Stimulated activated CD8-positive, alpha-beta memory T cell treated with anti-CD3 and anti-CD28 coated beads, Interleukin-15, amount 100 ng/mL, for 48 hours (primary cell): ENCODE measurements around the gene PDHA2.
"Not testable (repeated sequence)": the region's sequence is repeated elsewhere in the genome, so short reads cannot be mapped to it uniquely, and the experiment has no call there.

ENCODE experiments used
- DNase-seq, 2 donors: peaks; one replicate each; pipeline ENCODE4 v3.0.0-alpha.2; 2020; ENCODE audit warnings: low read depth in 2 of 2

Gene PDHA2

DNA sequence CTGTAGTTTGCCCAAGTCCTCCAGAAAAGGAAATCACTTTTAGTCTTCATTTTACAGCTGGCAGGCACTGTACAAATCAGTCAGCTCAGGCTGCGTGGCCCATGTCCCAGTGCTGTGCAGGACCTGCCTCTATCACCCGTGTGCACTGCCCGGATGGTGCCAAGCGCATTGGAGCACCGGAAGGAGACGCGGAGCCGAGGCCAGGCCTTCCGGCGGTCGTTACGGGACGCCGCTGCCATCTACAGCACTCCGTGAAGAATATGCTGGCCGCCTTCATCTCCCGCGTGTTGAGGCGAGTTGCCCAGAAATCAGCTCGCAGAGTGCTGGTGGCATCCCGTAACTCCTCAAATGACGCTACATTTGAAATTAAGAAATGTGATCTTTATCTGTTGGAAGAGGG lies at the start of gene PDHA2:
Gene PDHA2, plus strand, starts transcription at position 203 of the 400 bp plus-strand sequence. Its CDS starts 58 bp downstream, at position 261.
- no peak for DNase-seq

- DNase-seq, result no peak
These were observed 41.9 kb upstream of the PDHA2 start for GRCh38 chr4:95798003-95798402.

GRCh38 chr4:95798727-95799126 lies 41.2 kb upstream of the PDHA2 start:
- no peak for DNase-seq

GRCh38 chr4:95821867-95822266 lies 18.0 kb upstream of the PDHA2 start:
- DNase-seq, result no peak

DNA sequence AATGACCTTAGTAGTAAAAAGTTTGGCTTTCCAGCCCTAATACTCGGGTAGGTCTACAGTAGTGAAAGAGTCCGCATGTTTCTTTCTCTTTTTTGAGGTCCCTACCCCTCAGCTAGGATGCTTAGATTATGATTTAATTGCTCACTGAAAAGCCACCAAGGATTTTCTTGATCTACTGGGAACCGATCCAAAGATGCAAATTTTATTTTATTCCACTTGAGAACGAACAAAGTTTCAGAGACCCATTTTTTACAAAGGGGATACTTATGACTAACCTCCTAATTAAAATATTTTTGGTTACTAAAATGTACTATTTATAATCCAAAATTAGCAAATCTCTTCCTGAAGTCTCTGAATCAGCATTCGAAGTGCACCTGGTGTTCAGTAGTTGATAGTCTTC lies 14.3 kb upstream of the PDHA2 start:
- no peak for DNase-seq

- DNase-seq, result no peak
These were observed 9.2 kb upstream of the PDHA2 start for GRCh38 chr4:95830651-95831050.

- no peak for DNase-seq
These were observed 8.7 kb upstream of the PDHA2 start for GRCh38 chr4:95831166-95831565.

DNA sequence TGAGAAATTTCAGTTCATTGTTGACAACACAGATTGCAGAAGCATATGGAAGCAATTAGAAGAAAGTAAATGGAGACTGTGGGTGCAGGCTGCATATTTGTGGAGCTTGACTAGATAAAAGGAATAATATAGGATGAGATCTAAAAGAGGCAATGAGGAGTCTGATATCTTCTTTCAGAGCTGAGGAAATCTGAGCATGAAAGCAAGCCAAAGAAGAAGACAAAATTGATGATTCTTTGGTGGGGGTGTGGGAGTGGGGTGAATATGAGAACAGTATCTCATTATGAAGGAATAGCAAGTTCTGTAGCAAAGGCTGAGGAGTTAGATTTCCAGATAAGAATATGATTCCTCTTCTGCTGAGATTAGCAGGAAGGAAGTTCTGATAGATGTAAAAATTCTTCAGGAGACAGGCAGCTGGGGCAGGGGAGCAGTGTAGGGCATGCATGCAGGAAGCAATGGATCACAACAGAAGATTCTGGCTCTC lies 6.1 kb upstream of the PDHA2 start:
- no peak for DNase-seq

DNA sequence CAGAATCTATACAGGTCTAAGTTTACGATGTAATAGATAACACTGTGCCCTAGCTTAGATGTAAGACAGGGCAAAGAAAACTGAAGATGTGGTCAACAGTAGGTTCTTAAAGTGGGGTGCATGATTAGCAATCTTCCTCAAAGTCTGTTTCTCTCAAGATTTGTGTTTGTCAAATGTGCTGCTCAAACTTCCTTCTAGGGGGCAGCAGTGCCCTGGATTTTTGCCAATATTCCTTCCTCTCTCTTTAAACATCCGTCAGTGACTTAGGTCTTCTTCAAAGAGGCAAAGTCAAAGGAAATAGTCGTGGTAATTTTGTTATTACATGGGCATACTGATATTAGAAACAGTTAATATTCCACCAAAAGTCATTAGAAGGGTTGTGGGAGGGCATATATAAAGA lies 4.2 kb upstream of the PDHA2 start:
- no peak for DNase-seq

GRCh38 chr4:95838192-95838591 lies 1.7 kb upstream of the PDHA2 start:
- no peak for DNase-seq

DNA sequence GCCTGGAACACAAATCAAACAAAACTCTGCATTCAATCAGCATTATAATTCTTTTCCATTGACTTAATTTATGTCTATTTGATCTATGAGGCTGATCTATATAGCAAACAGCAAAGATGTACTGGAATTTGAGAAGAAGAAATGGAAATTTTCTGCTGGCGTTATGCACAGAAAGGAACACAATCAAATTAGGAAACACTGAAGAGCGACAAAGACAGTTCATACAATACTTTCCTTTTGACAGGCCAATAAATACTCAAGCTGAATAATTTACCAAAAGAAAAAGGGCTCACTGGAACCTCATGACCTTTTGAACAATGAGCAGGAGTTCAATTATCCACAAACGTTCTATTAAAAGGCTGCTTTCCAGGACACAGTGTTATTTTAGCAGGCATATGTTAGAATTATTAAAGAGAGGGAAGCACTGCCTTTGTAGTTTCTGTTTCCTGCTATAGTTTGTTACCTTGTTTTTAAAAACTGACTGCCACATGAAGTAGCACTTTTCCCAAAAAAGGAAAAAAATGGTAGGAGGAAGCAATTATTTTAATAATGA lies 8.1 kb downstream of the PDHA2 start:
- no peak for DNase-seq

- DNase-seq, result no peak
These were observed 10.3 kb downstream of the PDHA2 start for GRCh38 chr4:95850161-95850560.

DNA sequence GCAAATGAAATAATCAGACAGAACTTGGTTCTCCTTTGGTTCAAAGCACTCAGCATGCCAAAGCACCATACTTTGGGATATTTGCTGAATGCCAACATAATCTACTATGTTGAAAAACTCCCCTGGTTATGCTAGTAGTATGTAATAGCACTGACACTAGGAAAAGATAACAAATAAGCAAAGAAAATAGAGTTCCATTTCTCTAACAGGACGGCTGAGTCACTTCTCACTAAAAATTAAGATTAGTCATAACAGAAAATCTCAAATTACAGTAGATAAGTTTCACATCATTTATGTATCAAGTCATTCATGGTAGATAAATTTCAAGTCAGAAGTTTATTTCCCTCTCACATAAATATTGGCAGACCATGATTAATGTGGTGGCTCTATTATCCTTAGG lies 17.9 kb downstream of the PDHA2 start:
- DNase-seq, result no peak

- DNase-seq, result no peak
These were observed 28.0 kb downstream of the PDHA2 start for GRCh38 chr4:95867919-95868318.

- not testable (repeated sequence) for DNase-seq
These were observed 29.5 kb downstream of the PDHA2 start for GRCh38 chr4:95869414-95869813.

- DNase-seq, result no peak
These were observed 30.1 kb downstream of the PDHA2 start for GRCh38 chr4:95869961-95870500.

- no peak for DNase-seq
These were observed 37.7 kb downstream of the PDHA2 start for GRCh38 chr4:95877636-95878035.

GRCh38 chr4:95887551-95887950 lies 47.7 kb downstream of the PDHA2 start:
- DNase-seq, result no peak

DNA sequence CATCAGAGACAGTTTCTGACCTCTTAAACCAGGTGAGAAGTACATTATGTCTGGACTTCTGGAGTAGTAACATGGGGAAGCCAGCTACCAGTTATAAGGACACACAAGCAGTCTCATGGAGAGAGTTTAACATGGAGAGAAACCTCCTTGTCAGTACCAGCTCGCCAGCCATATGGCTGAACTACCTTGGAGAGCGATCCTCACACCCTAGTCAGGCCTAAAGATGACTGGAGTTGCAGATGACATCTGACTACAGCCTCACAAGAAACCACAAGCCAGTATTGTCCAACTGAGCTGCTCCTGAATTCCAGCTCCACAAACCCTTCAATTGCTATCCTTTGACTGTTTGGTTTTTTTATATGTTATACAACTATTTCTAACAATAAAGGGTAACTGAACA lies 49.8 kb downstream of the PDHA2 start:
- no peak for DNase-seq
